ENCODE data around the gene TMEM198.

DNA sequence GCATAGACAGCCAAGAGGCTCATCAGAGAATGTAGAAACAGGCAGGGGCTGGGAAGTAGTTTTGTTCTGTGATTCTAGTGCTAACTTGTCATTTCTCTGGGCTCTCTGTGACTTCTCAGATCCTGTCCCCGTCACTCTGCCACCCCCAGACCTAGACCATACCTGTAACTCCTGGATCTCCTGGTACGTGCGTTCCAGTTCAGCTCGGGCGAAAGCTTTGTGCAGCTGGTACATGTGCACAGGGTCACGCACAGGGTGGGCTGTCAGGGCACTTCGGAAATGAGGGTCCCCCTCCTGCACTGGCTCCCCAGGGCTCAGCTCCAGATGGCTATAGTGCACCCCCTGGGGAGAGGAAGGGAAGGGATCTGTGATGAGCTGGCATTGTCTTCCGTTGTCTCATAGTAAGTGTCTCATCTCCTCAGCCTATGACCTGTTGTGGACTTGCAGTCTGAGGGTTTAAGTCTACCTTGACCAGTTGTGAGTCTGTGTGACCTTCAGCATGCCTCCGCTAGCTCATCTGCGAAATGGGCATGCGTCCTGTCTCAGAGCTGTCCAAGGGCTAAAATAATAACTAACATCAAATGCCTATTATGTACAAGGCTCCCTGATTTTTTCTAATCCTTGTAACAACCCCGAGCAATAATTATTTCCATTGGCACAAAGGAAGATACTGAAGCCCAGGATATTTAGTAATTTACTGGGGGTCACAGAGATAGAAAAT is 2.9 kb upstream of the TMEM198 start:
- no peak for TF ChIP-seq MEF2A (IDR thresholded peaks at IDR 0.05; ENCODE audit: control insufficient read depth, low read depth, low read length)
- TF ChIP-seq, protein P1, sequence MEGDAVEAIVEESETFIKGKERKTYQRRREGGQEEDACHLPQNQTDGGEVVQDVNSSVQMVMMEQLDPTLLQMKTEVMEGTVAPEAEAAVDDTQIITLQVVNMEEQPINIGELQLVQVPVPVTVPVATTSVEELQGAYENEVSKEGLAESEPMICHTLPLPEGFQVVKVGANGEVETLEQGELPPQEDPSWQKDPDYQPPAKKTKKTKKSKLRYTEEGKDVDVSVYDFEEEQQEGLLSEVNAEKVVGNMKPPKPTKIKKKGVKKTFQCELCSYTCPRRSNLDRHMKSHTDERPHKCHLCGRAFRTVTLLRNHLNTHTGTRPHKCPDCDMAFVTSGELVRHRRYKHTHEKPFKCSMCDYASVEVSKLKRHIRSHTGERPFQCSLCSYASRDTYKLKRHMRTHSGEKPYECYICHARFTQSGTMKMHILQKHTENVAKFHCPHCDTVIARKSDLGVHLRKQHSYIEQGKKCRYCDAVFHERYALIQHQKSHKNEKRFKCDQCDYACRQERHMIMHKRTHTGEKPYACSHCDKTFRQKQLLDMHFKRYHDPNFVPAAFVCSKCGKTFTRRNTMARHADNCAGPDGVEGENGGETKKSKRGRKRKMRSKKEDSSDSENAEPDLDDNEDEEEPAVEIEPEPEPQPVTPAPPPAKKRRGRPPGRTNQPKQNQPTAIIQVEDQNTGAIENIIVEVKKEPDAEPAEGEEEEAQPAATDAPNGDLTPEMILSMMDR (IDR thresholded peaks at IDR 0.05 in 2 of 3, conservative IDR thresholded peaks at IDR 0.05 in 1 of 3; ENCODE audit: insufficient read depth in 2 of 3, low read depth in 1 of 3, low read length in 3 of 3): no peak
- no peak; the same call in 1 of the 2 replicates for TF ChIP-seq BCOR (IDR thresholded peaks at IDR 0.05)
- no peak for TF ChIP-seq FOSL1 (tag; conservative IDR thresholded peaks at IDR 0.05)
- no peak for TF ChIP-seq GATA2 (CRISPR knock-in tag; IDR thresholded peaks at IDR 0.05)
- TF ChIP-seq, protein P2, sequence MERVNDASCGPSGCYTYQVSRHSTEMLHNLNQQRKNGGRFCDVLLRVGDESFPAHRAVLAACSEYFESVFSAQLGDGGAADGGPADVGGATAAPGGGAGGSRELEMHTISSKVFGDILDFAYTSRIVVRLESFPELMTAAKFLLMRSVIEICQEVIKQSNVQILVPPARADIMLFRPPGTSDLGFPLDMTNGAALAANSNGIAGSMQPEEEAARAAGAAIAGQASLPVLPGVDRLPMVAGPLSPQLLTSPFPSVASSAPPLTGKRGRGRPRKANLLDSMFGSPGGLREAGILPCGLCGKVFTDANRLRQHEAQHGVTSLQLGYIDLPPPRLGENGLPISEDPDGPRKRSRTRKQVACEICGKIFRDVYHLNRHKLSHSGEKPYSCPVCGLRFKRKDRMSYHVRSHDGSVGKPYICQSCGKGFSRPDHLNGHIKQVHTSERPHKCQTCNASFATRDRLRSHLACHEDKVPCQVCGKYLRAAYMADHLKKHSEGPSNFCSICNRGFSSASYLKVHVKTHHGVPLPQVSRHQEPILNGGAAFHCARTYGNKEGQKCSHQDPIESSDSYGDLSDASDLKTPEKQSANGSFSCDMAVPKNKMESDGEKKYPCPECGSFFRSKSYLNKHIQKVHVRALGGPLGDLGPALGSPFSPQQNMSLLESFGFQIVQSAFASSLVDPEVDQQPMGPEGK (CRISPR knock-in tag; IDR thresholded peaks at IDR 0.05; ENCODE audit: borderline replicate concordance): no peak
- no peak for TF ChIP-seq LCOR (CRISPR knock-in tag; IDR thresholded peaks at IDR 0.05)

All from K562 (cell line).